ENCODE data around the gene FNDC3B.

- TF ChIP-seq MAFK (IDR thresholded peaks at IDR 0.05; ENCODE audit: low read depth, low read length) (no peak), KDM1A (IDR thresholded peaks at IDR 0.05; ENCODE audit: borderline replicate concordance, low read length) (no peak), HDAC6 (IDR thresholded peaks at IDR 0.05; ENCODE audit: low read depth, low read length) (no peak), SRF (IDR thresholded peaks at IDR 0.05; ENCODE audit: low read depth, low read length) (no peak), RBBP5 (IDR thresholded peaks at IDR 0.05; ENCODE audit: borderline replicate concordance, low read depth, low read length) (no peak)
Observed at GRCh38 chr3:172282850-172283249, 243.5 kb downstream of the FNDC3B start.
